GM12872 (cell line): ENCODE results near the gene ERLEC1.

ENCODE experiments used
- CTCF ChIP-seq: IDR thresholded peaks from 3 replicates; pipeline ENCODE4 v1.5.1; 2011; ENCODE audit warnings: low read depth, mild to moderate bottlenecking, low read length, moderate library complexity; ENCODE audit not compliant: insufficient read depth

ERLEC1 gene

GRCh38 chr2:53842891-53843290 lies 56.0 kb downstream of the ERLEC1 start:
- no peak for TF ChIP-seq CTCF

- TF ChIP-seq CTCF, result no peak
These were observed 56.8 kb downstream of the ERLEC1 start for GRCh38 chr2:53843595-53843994.

- TF ChIP-seq CTCF, result no peak
These were observed 61.2 kb downstream of the ERLEC1 start for GRCh38 chr2:53848062-53848461.

GRCh38 chr2:53852532-53852931 lies 65.7 kb downstream of the ERLEC1 start:
- TF ChIP-seq CTCF, result no peak

- no peak for TF ChIP-seq CTCF
These were observed 67.8 kb downstream of the ERLEC1 start for GRCh38 chr2:53854678-53855077.

GRCh38 chr2:53856272-53856671 lies 69.4 kb downstream of the ERLEC1 start:
- no peak for TF ChIP-seq CTCF

- TF ChIP-seq CTCF, result no peak
These were observed 72.7 kb downstream of the ERLEC1 start, which contains the start of gene GPR75 for GRCh38 chr2:53859206-53860181. Gene GPR75, minus strand, starts transcription at chr2:53859967. Its CDS starts 5,211 bp downstream, at chr2:53854756.
